Muscle layer of duodenum (tissue), 2 donors: ENCODE data around the gene PHACTR3.

Experiments
- H3K27ac ChIP-seq: one replicate; pipeline ENCODE4 v1.7.0; 2013; ENCODE audit warnings: mild to moderate bottlenecking, low read length
- H3K27me3 ChIP-seq: one replicate; pipeline ENCODE4 v1.7.0; 2013; ENCODE audit warnings: low read depth, mild to moderate bottlenecking, control low read depth, low read length
- H3K36me3 ChIP-seq, 2 donors: one replicate each; pipeline ENCODE4 v1.7.0; 2013; ENCODE audit warnings: low read length in 2 of 2, control low read depth in 1 of 2, mild to moderate bottlenecking in 1 of 2; ENCODE audit not compliant: insufficient read depth in 2 of 2, control insufficient read depth in 1 of 2
- H3K4me1 ChIP-seq, 2 donors: one replicate each; pipeline ENCODE4 v1.7.0; 2013; ENCODE audit warnings: low read length in 2 of 2, mild to moderate bottlenecking in 2 of 2, control low read depth in 1 of 2, moderate library complexity in 1 of 2; ENCODE audit not compliant: insufficient read depth in 2 of 2, control insufficient read depth in 1 of 2
- H3K4me3 ChIP-seq, 2 donors: one replicate each; pipeline ENCODE4 v1.7.0; 2013; ENCODE audit warnings: low read length in 2 of 2, low read depth in 1 of 2, mild to moderate bottlenecking in 1 of 2
- H3K9me3 ChIP-seq, 2 donors: one replicate each; pipeline ENCODE4 v1.7.0; 2013; ENCODE audit warnings: low read length in 2 of 2, control low read depth in 1 of 2, mild to moderate bottlenecking in 1 of 2; ENCODE audit not compliant: control insufficient read depth in 1 of 2
- donor health status: healthy.

The PHACTR3 gene

DNA sequence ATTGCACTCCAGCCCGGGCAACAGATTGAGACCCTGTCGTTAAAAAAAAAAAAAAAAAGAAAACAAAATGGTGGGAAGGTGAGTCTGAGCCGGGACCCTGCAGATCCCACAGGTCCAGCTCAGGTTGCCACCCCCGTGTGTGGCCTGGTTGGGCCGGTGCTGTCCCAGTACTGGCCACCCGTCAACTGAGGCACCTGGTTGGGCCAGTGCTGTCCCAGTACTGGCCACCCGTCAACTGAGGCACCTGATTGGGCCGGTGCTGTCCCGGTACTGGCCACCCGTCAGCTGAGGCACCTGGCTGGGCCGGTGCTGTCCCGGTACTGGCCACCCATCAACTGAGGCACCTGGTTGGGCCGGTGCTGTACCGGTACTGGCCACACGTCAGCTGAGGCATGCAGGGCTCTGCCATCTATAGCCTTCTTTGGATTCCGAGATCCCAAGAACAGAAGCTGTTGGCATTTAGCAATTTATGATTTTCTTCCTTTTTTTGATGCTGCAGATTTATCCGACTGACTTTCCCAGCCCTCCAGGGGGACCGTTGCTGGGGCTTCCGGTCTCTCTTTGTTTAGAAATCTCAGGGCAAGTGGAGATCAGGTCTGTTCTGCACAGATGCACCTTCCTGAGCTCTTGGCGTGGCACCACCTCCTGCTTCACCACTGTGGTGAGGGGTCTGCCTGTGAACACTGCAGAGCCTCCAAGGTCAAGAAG, 215.3 kb downstream of the PHACTR3 start:
- Histone ChIP-seq H3K27me3 (no peaks in the 10 kb centered on the region), H3K27ac (no peak overlapping the region), H3K4me1 (peaks cover 0 to 19% of the 10 kb centered on the region in 2 donors)

DNA sequence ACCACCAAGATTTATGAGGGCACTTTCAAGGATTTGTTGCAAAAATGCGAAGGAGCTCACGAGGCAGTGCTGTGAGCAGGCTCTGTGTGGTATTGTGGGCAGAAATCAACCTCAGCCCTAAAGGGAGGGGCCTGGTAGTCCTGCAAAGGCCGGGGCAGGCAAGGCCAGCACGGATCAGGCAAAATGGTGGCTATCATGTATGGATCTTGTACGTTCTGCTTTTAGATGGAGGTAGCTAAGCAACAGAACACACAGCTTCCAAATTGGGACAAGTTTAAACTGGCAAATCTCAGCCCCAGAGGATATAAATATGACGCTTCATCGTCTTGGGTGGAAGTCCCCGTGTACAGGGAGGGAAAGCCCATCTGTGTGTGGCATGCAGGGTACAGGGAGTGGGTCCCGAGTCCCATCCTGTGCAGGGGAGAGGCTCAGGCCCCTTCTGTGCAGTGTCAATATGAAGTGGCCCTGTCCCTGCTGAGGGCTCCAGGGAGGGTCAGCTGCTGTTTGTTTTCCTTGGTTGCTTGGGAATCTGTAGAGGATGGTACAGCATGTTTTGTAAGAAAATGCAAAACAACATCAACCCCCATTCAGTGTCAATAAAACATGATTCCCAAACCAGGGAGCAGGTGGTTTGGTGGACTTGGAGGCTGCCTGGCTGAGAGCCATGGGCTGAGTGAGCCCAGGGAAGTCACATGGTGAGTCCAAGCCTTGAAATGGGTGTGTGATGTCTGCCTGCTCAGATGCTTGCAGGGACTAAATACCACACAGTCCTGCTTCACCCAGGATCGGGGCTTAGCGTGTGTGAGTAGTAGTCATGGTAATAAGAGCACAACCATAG, 216.1 kb downstream of the PHACTR3 start:
- no peak overlapping the region for H3K27ac ChIP-seq
- no peaks in the 10 kb centered on the region for H3K36me3 ChIP-seq
- no peak overlapping the region for H3K4me3 ChIP-seq
- H3K4me1 ChIP-seq = peaks cover 0 to 19% of the 10 kb centered on the region in 2 donors
- H3K9me3 ChIP-seq = no peaks in the 10 kb centered on the region
- H3K27me3 ChIP-seq = no peaks in the 10 kb centered on the region

More for the DNA sequence above, 215.3 kb downstream of the PHACTR3 start:
- Histone ChIP-seq H3K9me3 (no peaks in the 10 kb centered on the region), H3K36me3 (no peaks in the 10 kb centered on the region), H3K4me3 (no peak overlapping the region)

DNA sequence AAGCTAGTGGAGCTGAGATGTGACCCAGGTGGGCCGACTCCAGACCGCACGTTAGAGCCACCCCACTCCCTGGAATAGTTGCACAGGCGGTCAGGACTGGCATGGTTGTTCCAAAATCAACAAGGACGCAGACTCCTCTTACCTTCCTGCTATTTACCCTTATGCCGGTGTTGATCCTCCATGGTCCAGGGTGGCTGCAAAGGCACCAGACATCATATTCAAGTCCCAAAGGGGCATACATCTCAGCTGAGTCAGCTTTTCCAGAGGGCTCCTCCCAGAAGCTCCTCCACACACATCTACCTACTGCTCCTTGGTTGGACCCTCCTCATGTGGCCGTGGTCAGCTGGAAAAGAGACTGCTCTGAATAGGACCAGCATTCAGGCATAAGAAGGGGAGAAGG, 216.9 kb downstream of the PHACTR3 start:
- H3K36me3 ChIP-seq = no peaks in the 10 kb centered on the region
- peaks cover 0 to 19% of the 10 kb centered on the region in 2 donors for H3K4me1 ChIP-seq
- no peaks in the 10 kb centered on the region for H3K27me3 ChIP-seq
- no peaks in the 10 kb centered on the region for H3K9me3 ChIP-seq
- no peak overlapping the region for H3K27ac ChIP-seq
- H3K4me3 ChIP-seq = no peak overlapping the region

- Histone ChIP-seq H3K36me3 (no peaks in the 10 kb centered on the region), H3K4me1 (peaks cover 0 to 19% of the 10 kb centered on the region in 2 donors), H3K27ac (no peak overlapping the region), H3K27me3 (no peaks in the 10 kb centered on the region), H3K9me3 (no peaks in the 10 kb centered on the region), H3K4me3 (no peak overlapping the region)
Measured at GRCh38 chr20:59821788-59822187, 217.4 kb downstream of the PHACTR3 start.

DNA sequence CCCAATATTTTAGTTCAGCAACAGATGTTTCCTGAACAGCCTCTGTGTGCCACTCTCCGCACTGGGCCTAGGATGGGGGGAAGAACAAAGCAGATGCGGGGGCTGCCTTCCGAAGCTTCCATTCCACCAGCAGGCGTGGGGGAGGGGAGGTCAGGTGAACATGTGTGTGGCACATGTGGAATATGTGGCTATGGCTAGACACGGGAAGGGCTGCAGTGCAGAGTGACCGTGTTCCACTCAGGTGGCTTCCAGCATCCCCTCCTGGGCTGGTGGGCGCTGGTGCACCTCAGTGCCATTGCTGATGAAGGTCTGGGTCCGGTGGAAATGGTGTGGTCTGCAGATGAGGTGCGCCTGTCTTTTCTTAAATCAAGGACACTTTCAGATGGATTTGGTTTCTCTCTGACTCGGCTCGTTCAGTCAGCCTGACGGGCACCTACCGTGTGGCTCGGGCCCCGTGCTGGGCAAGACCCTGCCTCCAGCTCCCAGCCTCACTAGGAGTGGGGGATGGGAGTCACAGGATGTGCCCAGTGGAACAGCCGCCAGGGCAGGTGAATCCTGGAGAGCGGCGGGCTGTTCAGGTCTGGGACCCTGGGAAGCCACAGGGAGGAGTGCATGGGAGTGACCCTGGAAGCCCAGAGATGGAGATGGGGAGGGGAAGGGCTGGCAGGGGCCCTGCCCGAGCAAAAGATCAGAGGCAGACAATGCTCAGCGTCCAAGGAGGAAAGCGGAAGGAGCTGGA, 218.1 kb downstream of the PHACTR3 start:
- H3K4me3 ChIP-seq = no peak overlapping the region
- peaks cover 0 to 19% of the 10 kb centered on the region in 2 donors for H3K4me1 ChIP-seq
- no peaks in the 10 kb centered on the region for H3K27me3 ChIP-seq
- no peaks in the 10 kb centered on the region for H3K36me3 ChIP-seq
- no peak overlapping the region for H3K27ac ChIP-seq
- no peaks in the 10 kb centered on the region for H3K9me3 ChIP-seq

GRCh38 chr20:59823030-59823423, 218.7 kb downstream of the PHACTR3 start:
- Histone ChIP-seq H3K36me3 (no peaks in the 10 kb centered on the region), H3K4me3 (no peak overlapping the region), H3K9me3 (no peaks in the 10 kb centered on the region), H3K4me1 (peaks cover 0 to 19% of the 10 kb centered on the region in 2 donors), H3K27me3 (no peaks in the 10 kb centered on the region), H3K27ac (no peak overlapping the region)

DNA sequence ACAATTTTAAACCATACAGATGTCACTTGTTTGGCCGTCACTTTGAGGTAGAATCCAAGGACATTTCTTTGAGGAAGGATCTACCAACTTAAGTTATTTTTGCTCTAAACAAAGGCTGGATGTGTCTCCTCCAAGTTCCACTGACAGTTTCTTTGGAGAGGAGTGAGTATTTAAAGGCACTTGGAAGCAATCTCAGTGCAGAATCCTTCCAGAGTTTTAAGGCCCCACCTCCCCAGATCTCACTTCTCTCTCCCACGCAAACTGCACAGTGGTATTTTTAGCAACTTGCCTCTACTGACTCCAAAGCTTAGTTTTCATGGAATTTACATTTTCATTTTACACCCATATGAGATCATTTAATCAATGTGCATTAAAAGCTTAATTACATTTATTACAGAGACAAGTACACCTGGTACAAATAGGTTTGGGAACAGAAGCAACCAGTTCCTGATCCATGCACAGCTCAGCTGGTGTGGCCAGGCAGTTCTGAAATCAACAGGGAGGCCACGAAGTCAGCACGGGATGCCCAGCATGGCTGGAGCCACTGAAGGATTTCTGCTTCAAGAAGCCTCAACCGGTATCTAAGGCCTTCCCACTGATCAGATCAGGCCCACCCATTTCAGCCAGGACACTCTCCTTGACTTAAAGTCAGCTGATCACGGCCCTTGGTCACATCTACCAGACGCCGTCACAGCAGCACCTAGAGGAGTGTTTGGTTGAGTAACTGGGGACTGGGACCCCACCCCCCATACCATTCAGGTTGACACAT, 219.3 kb downstream of the PHACTR3 start:
- no peaks in the 10 kb centered on the region for H3K27me3 ChIP-seq
- no peak overlapping the region for H3K27ac ChIP-seq
- H3K4me3 ChIP-seq = no peak overlapping the region
- no peaks in the 10 kb centered on the region for H3K36me3 ChIP-seq
- peaks cover 0 to 19% of the 10 kb centered on the region in 2 donors for H3K4me1 ChIP-seq
- H3K9me3 ChIP-seq = no peaks in the 10 kb centered on the region

- Histone ChIP-seq H3K27me3 (no peaks in the 10 kb centered on the region), H3K27ac (no peak overlapping the region), H3K9me3 (no peaks in the 10 kb centered on the region), H3K4me1 (peaks cover 0 to 19% of the 10 kb centered on the region in 2 donors), H3K36me3 (no peaks in the 10 kb centered on the region), H3K4me3 (no peak overlapping the region)
Measured at GRCh38 chr20:59824711-59825562, 220.6 kb downstream of the PHACTR3 start.

DNA sequence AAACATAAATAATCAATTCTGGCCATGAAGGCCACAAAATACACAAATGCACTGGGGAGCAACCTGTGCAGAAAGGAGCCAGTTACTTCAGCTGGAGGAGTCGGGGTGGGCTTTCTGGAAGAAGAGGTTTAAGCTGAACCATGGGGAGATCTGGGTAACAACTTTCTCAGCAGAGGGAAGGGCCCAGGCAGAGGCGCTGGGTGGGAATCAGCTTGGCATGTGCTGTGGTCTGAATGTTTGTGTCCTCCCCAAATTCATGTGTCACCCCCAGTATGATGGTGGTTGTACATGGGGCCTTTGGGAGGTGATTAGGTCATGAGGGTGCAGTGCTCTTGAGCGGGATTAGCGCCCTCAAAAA, 221.2 kb downstream of the PHACTR3 start:
- no peak overlapping the region for H3K4me3 ChIP-seq
- no peaks in the 10 kb centered on the region for H3K36me3 ChIP-seq
- no peaks in the 10 kb centered on the region for H3K9me3 ChIP-seq
- H3K4me1 ChIP-seq = peaks cover 0 to 18% of the 10 kb centered on the region in 2 donors
- no peak overlapping the region for H3K27ac ChIP-seq
- no peaks in the 10 kb centered on the region for H3K27me3 ChIP-seq
